NCI-H2171 treated with DMSO at 0.1 percent for 48 hours (cell line): ENCODE results near the gene PPP4R1.

Experiments used
- DNase-seq: peaks from one replicate; lab custom pipeline; 2025; lab: John Stamatoyannopoulos, UW

PPP4R1 gene

GRCh38 chr18:9506046-9506792 lies 108.1 kb downstream of the PPP4R1 start:
- peak; percentile 89 for DNase-seq
